Osteoblast (primary cell): ENCODE measurements around the gene AMELY. TPM values are rescaled to one million over a fixed set of nuclear protein-coding genes. Genes with fewer than 3 reads are reported as not detected.

Experiments used
- DNase-seq: peaks from one replicate; pipeline ENCODE4 v3.0.0; 2011; ENCODE audit warnings: low spot score, mixed read lengths; ENCODE audit not compliant: insufficient read length; ENCODE audit errors: missing footprints
- H2AFZ ChIP-seq: 2 replicates; pipeline ENCODE4 v1.6.0; 2011; ENCODE audit warnings: mild to moderate bottlenecking, low read length
- H3K27ac ChIP-seq: 2 replicates; pipeline ENCODE4 v1.5.1; 2011; ENCODE audit warnings: mild to moderate bottlenecking, low read depth, low read length, moderate library complexity
- H3K27me3 ChIP-seq: 2 replicates; pipeline ENCODE4 v1.6.0; 2012; ENCODE audit warnings: mild to moderate bottlenecking, control low read depth, inconsistent platforms, low read length, moderate library complexity; ENCODE audit not compliant: insufficient read depth
- H3K36me3 ChIP-seq: 2 replicates; pipeline ENCODE4 v1.5.1; 2011; ENCODE audit warnings: mild to moderate bottlenecking, low read length, control low read depth, moderate library complexity; ENCODE audit not compliant: insufficient read depth
- H3K4me1 ChIP-seq: 2 replicates; pipeline ENCODE4 v1.5.1; 2011; ENCODE audit warnings: mild to moderate bottlenecking, low read length, control low read depth, moderate library complexity; ENCODE audit not compliant: insufficient read depth
- H3K4me2 ChIP-seq: 2 replicates; pipeline ENCODE4 v1.6.0; 2011; ENCODE audit warnings: mild to moderate bottlenecking, low read length; ENCODE audit not compliant: insufficient read depth
- H3K4me3 ChIP-seq: fragments of 200-600 bp; sonication (generic); 3 replicates; pipeline ENCODE4 v1.5.1; 2012; ENCODE audit warnings: mild to moderate bottlenecking, low read length, inconsistent platforms; ENCODE audit not compliant: insufficient read depth
- H3K79me2 ChIP-seq: 2 replicates; pipeline ENCODE4 v1.6.0; 2012; ENCODE audit warnings: mild to moderate bottlenecking, low read length, control low read depth, inconsistent platforms; ENCODE audit not compliant: insufficient read depth
- H3K9me3 ChIP-seq: 2 replicates; pipeline ENCODE4 v1.5.1; 2011; ENCODE audit warnings: low read depth, low read length, control low read depth
- H4K20me1 ChIP-seq: 2 replicates; pipeline ENCODE4 v1.6.0; 2012; ENCODE audit warnings: mild to moderate bottlenecking, low read length, control low read depth; ENCODE audit not compliant: insufficient read depth
- CTCF ChIP-seq: IDR thresholded peaks from 2 replicates; pipeline ENCODE4 v1.5.1; 2011; ENCODE audit warnings: mild to moderate bottlenecking, low read depth, low read length, moderate library complexity; ENCODE audit errors: extremely low read depth
- total RNA-seq: library from RNA; depleted of rRNA; stranded (reverse); fragments of >200 nt; gene quantifications from 2 replicates; pipeline ENCODE4 v1.2.3, GENCODE V29; 2012

The AMELY gene
- not detected in 2 replicates for total RNA-seq

- H4K20me1 ChIP-seq: no peaks in the 10 kb centered on the region
- DNase-seq: no peak
- no peak within 1 kb of the TSS for H3K27ac ChIP-seq
- no peaks in the 10 kb centered on the region for H3K79me2 ChIP-seq
- H3K4me3 ChIP-seq: no peak within 1 kb of the TSS
- no peak within 1 kb of the TSS for H3K4me2 ChIP-seq
- H3K27me3 ChIP-seq: no peaks in the 10 kb centered on the region
- no peaks in the 10 kb centered on the region for H3K4me1 ChIP-seq
- no peaks in the 10 kb centered on the region for H3K9me3 ChIP-seq
- H3K36me3 ChIP-seq: no peaks in the 10 kb centered on the region
- no peak within 1 kb of the TSS for H2AFZ ChIP-seq
- TF ChIP-seq CTCF: no peak
Measured at GRCh38 chrY:6911253-6911881, at the start of gene AMELY. Gene AMELY (minus strand): TSS chrY:6911752. CDS start chrY:6872608, 39,144 bp downstream.

- Histone ChIP-seq H3K27me3 (no peaks in the 10 kb centered on the region), H2AFZ (no peak overlapping the region), H3K27ac (no peak overlapping the region), H3K79me2 (no peaks in the 10 kb centered on the region), H3K36me3 (no peaks in the 10 kb centered on the region), H4K20me1 (no peaks in the 10 kb centered on the region), H3K9me3 (no peaks in the 10 kb centered on the region), H3K4me3 (no peak overlapping the region), H3K4me1 (no peaks in the 10 kb centered on the region), H3K4me2 (no peak overlapping the region)
- no peak for DNase-seq
- TF ChIP-seq CTCF: no peak
Measured at GRCh38 chrY:6949947-6950346, 38.4 kb upstream of the AMELY start.

GRCh38 chrY:6948378-6948777 lies 36.8 kb upstream of the AMELY start:
- Histone ChIP-seq H3K27me3 (no peaks in the 10 kb centered on the region), H3K27ac (no peak overlapping the region), H3K36me3 (no peaks in the 10 kb centered on the region), H2AFZ (no peak overlapping the region), H3K79me2 (no peaks in the 10 kb centered on the region), H4K20me1 (no peaks in the 10 kb centered on the region), H3K4me2 (no peak overlapping the region), H3K4me3 (no peak overlapping the region), H3K4me1 (no peaks in the 10 kb centered on the region), H3K9me3 (no peaks in the 10 kb centered on the region)
- DNase-seq: no peak
- TF ChIP-seq CTCF: no peak

- Histone ChIP-seq H3K9me3 (no peaks in the 10 kb centered on the region), H3K36me3 (no peaks in the 10 kb centered on the region), H3K4me3 (no peak overlapping the region), H2AFZ (no peak overlapping the region), H3K4me2 (no peak overlapping the region), H3K27ac (no peak overlapping the region), H3K4me1 (no peaks in the 10 kb centered on the region), H4K20me1 (no peaks in the 10 kb centered on the region), H3K79me2 (no peaks in the 10 kb centered on the region), H3K27me3 (no peaks in the 10 kb centered on the region)
- no peak for DNase-seq
- TF ChIP-seq CTCF: no peak
Measured at GRCh38 chrY:6947695-6948094, 36.1 kb upstream of the AMELY start.
